AG04450 (cell line): ENCODE measurements around the gene SPEM1. TPM values are rescaled to one million over a fixed set of nuclear protein-coding genes. Genes with fewer than 3 reads are reported as not detected.

Experiments used
- CTCF ChIA-PET: fragments of 300-600, 350-600 bp; formaldehyde crosslinking; extraction: SDS; loops from one replicate; lab custom pipeline; 2022; ENCODE audit warnings: antibody characterized with exemption, inconsistent platforms; lab: Charles Lee
- POLR2A ChIA-PET: fragments of 350-600 bp; formaldehyde crosslinking; extraction: SDS; loops from one replicate; lab custom pipeline; 2021; ENCODE audit warnings: antibody characterized with exemption, inconsistent platforms; lab: Yijun Ruan, JAX
- DNase-seq: peaks from one replicate; pipeline ENCODE4 v3.0.0-alpha.2; 2011; ENCODE audit warnings: low read depth, low spot score
- H3K27ac ChIP-seq: one replicate; pipeline ENCODE4 v1.5.1; 2012; ENCODE audit warnings: low read depth, low read length, control low read depth
- H3K27me3 ChIP-seq: one replicate; pipeline ENCODE4 v1.6.0; 2012; ENCODE audit warnings: low read length; ENCODE audit not compliant: control insufficient read depth, insufficient read depth
- H3K4me3 ChIP-seq: 2 replicates; pipeline ENCODE4 v1.5.1; 2011; ENCODE audit warnings: mild to moderate bottlenecking, low read depth, low read length, control low read depth
- H3K9me3 ChIP-seq: 2 replicates; pipeline ENCODE4 v1.5.1; 2012; ENCODE audit warnings: low read length; ENCODE audit not compliant: control insufficient read depth, insufficient read depth
- polyA plus RNA-seq: library from polyadenylated mRNA; depleted of rRNA; stranded (reverse); fragments of >200 nt; gene quantifications from 2 replicates; pipeline ENCODE4 v1.2.3, GENCODE V29; 2011
- TF ChIP-seq, protein P1 (sequence below): IDR thresholded peaks from 2 replicates; pipeline ENCODE4 v1.5.1; 2011; ENCODE audit warnings: low read depth, low read length, control low read depth, inconsistent platforms

SPEM1 gene
- polyA plus RNA-seq, 1 experiment: not detected

DNA sequence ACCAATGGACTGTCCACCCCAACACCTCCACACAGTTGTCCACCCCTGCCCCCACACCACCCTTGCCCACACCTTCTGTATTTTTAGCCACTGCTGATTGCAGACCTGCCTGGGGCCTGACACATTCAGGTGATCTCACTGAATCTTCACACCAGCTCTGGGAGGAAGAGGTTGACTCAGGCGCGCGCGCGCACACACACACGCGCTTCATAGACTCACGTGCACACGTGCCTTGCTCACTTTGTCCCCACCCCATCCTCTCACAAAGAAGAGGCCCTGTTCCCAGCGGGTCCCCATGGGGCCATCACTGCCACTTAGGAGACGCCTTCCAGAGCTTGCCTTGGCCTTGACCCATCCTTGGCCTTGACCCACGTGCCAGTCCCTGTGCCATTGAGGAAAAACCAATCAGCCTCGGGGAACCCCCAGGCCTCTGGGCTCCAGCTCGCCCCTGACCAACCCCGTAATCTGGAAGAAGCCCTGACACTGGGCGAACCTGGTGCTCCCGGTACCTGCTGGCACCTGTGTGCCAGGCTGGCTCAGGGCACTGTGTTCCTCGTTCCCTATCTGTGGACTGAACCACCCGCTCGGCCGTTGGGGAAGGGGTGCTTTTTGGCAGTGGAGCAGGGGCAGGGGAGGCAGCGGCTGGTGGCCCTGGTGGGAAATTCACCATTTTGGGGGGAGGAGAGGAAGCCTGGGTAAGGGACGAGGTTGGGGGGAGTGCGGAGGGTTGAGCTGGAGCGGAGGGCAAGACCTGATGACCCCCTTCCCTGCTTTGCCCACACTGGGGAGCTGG lies 9.3 kb upstream of the SPEM1 start:
- TF ChIP-seq, protein P1, sequence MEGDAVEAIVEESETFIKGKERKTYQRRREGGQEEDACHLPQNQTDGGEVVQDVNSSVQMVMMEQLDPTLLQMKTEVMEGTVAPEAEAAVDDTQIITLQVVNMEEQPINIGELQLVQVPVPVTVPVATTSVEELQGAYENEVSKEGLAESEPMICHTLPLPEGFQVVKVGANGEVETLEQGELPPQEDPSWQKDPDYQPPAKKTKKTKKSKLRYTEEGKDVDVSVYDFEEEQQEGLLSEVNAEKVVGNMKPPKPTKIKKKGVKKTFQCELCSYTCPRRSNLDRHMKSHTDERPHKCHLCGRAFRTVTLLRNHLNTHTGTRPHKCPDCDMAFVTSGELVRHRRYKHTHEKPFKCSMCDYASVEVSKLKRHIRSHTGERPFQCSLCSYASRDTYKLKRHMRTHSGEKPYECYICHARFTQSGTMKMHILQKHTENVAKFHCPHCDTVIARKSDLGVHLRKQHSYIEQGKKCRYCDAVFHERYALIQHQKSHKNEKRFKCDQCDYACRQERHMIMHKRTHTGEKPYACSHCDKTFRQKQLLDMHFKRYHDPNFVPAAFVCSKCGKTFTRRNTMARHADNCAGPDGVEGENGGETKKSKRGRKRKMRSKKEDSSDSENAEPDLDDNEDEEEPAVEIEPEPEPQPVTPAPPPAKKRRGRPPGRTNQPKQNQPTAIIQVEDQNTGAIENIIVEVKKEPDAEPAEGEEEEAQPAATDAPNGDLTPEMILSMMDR: no peak
- CTCF ChIA-PET: no interaction called here
- H3K9me3 ChIP-seq: no peaks in the 10 kb centered on the region; the same call in 1 of the 2 replicates
- H3K4me3 ChIP-seq: no peak overlapping the region
- no peak for DNase-seq
- H3K27me3 ChIP-seq: no peaks in the 10 kb centered on the region
- no peak overlapping the region for H3K27ac ChIP-seq
- POLR2A ChIA-PET: no interaction called here

DNA sequence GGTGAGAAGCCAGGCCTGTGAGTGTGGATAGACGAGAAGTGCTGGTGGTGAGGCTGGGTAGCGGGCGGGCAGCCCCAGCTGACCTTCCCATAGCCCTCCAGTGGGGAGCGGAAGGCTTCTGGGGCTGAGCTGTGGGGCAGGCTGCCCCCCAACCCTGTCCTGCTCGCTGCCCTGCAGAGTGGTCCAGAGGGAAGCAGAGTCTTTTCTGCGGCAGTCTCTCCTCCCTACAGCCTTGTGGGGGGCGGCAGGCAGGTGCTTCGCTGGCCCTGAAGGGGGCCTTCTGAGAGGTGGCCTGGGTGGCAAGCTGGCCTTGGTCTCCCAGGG lies 8.7 kb upstream of the SPEM1 start:
- no peak overlapping the region for H3K4me3 ChIP-seq
- DNase-seq: no peak
- ChIA-PET POLR2A (no interaction called here), CTCF (no interaction called here)
- H3K27ac ChIP-seq: no peak overlapping the region
- TF ChIP-seq, protein P1: no peak
- H3K27me3 ChIP-seq: no peaks in the 10 kb centered on the region
- H3K9me3 ChIP-seq: no peaks in the 10 kb centered on the region; the same call in 1 of the 2 replicates

DNA sequence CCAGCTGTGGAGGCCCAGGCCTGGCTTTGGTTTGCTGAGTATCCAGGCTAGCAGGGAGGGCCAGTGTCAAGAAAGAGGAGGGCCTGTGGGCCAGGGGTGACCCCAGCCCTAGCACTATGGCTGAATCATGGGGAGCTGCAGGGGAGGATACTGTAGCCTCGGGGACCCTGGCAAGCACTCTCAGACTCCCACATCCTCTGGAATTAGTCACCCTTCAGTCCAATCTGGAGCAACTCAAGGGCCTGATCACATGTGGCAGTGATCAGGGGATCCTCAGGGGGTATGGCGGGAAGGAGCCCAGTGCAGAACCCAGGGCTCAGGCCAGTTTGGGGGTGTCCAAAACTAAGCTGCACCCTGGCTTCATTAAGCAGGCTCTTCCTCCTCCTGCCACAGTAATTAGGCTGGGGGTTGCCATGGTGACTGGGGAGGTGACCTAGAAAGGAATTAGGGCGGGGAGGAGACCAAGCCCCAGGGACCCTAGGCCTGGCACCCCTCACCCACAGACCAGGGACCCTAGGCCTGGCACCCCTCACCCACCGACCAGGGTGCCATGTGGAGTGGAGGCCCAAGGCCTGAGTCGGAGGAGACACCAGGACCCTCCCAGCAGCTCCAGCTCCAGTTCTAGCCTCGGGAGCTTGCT lies 6.7 kb upstream of the SPEM1 start:
- TF ChIP-seq, protein P1: no peak
- Histone ChIP-seq H3K9me3 (no peaks in the 10 kb centered on the region; the same call in 1 of the 2 replicates), H3K4me3 (no peak overlapping the region), H3K27ac (no peak overlapping the region), H3K27me3 (no peaks in the 10 kb centered on the region)
- ChIA-PET POLR2A (interaction anchor here (1.4 kb wide), 1 partner anchor 10 kb away, joined by 3 read pairs; the partner anchor contains the start of gene TMEM256), CTCF (no interaction called here)
- DNase-seq: no peak

DNA sequence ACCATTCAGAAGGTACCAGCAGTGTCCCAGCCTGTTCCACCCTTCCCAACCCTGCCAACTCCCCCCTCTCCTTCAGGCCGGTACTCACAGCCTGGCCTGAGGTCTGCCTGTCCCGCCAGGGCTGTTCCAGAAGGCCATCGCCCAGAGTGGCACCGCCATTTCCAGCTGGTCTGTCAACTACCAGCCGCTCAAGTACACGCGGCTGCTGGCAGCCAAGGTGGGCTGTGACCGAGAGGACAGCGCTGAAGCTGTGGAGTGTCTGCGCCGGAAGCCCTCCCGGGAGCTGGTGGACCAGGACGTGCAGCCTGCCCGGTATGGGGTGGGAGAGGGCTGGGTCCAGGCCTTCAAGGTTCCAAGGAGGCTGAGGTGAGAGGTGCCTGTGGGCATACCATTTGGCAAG lies 5.3 kb upstream of the SPEM1 start:
- ChIA-PET CTCF (interaction anchor here (0.8 kb wide), 1 partner anchor 7 kb away, joined by 3 read pairs; no protein-coding TSS in a partner anchor), POLR2A (no interaction called here)

More for the DNA sequence above, 5.3 kb upstream of the SPEM1 start:
- TF ChIP-seq, protein P1: no peak
- Histone ChIP-seq H3K4me3 (no peak overlapping the region), H3K9me3 (no peaks in the 10 kb centered on the region; the same call in 1 of the 2 replicates), H3K27me3 (no peaks in the 10 kb centered on the region), H3K27ac (no peak overlapping the region)
- no peak for DNase-seq
